ENCODE data around the gene PLEKHB1.

The PLEKHB1 gene, protein sequence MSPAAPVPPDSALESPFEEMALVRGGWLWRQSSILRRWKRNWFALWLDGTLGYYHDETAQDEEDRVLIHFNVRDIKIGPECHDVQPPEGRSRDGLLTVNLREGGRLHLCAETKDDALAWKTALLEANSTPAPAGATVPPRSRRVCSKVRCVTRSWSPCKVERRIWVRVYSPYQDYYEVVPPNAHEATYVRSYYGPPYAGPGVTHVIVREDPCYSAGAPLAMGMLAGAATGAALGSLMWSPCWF

GRCh38 chr11:73645972-73646631 lies at the start of gene PLEKHB1:
TSS of gene PLEKHB1 (plus strand) at chr11:73646581. CDS start at chr11:73646609, 28 bp downstream.
- DNase-seq, result no peak

GRCh38 chr11:73597336-73597955 lies 48.9 kb upstream of the PLEKHB1 start:
- no peak for DNase-seq

DNA sequence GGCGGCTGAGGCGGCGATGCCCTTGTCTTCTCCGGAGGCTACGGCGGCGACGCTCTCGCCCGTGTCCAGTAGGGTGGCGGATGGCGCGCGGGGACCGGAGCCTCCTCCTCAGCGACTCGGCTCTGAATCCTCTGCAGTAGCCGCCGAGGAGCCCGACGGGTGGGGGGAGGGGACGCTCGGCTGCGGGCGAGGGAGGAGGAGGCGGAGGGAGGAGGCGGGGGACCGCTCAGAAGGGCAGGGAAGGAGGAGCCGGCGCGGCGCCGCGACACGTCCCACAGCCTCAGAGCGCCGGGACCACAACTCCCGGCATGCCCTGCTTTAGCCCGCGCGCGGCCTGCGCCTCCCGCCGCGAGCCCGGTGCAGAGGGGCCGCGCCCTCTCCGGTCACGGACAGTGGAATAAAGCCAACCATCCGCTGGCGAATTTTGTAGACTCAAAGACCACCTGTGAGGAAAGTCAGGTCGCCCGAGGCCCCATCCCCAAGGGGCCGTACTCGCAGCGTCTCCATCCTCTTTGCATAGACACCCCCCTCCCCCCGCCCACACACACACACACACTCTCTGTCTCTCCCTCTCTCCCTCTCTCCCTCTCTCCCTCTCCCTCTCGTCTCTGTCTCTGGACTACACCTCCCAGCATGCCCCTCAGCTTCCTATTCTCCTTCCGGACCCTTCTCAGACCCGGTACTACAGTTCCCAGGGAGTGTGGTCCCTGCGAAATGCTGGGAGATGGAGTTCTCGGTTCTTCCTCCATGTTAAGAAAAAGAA lies 48.2 kb upstream of the PLEKHB1 start, which contains the start of gene FAM168A:
FAM168A (minus strand) TSS at position 157 of the 763 bp plus-strand sequence. CDS start 129,638 bp downstream, outside the sequence.
- peak; percentile 95 for DNase-seq

GRCh38 chr11:73598719-73599379 lies 47.5 kb upstream of the PLEKHB1 start:
- no peak for DNase-seq

DNA sequence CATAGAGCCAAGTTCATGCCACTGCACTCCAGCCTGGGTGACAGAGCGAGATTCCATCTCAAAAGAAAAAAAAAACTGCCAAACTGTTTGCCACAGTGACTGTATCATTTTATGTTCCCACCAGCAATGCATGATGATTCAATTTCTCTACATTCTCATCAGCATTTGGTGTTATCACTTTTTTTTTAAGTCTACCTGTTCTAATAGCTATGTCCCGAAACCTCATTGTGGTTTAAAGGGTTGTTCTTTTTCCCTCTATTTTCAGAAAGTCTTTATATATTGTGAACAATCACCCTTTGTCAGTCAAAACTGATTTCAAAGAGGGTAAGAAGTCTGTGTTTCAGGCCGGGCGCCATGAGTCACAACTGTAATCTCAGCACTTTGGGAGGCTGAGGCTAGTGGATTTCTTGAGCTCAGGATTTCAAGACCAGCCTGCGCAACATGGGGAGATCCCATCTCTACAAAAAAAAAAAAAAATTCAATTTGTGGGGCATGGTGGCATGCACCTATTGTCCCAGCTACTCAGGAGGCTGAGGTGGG lies 33.7 kb upstream of the PLEKHB1 start:
- DNase-seq, result no peak

DNA sequence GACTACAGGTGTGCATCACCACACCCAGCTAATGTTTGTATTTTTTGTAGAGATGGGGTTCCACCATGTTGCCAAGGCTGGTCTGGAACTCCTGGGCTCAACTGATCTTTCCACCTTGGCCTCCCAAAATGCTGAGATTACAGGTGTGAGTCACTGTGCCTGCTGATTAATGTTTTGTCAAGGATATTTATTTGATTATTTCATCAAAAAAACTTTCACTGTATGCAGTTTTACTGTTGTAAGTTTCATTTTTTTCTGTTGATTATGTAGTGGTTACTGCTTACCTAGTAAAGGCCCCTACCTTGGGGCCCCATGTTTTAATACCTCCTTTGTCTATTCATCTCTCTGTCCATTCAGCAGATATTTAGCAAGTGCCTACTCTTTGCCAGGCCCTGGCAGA lies 31.8 kb upstream of the PLEKHB1 start:
- no peak for DNase-seq

- DNase-seq, result no peak
Observed at GRCh38 chr11:73622926-73623593, 23.3 kb upstream of the PLEKHB1 start.

DNA sequence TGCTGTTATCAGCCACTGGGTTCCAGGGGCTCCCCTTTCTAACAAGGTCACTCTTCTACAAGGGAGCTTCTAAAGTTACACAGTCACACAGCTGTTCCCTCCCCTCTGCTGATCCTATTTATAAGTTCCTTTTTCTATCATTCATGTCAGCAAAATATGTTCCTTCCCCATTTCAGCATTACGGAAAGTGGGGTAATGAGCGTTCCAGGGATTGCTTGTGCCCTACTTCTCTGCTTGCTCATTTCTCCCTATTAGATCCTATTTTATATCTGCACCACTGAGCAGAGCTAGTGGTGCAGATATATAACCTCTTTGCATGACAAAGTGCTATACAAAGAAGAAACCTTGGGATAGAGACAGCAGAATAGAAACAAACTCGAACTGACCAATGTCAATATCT lies 22.7 kb upstream of the PLEKHB1 start:
- no peak for DNase-seq

DNA sequence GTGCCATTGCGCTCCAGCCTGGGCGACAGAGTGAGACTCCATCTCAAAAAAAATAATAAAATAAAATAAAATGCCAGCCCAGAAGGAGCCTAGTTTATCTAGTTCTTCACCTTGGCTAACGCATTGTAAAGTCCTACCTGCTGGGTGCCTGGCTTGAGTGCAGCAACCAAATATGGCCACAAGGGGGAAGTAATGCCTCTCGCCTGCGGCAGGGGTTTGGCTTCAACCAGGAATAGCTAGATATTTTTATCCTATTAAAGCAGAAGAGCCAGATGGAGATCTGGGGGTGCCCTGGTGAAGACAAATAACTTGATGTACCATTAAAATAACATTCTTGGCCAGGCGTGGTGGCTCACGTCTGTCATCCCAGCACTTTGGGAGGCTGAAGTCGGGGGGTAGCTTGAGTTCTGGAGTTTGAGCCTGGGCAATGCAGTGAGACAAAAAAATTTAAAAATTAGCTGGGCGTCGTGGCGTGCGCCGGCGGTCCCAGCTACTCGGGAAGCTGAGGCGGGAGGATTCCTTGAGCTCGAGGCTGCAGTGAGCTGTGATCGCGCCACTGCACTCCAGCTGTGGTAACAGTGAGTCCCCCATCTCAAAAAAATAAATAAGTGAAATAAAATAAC lies 20.6 kb upstream of the PLEKHB1 start:
- DNase-seq, result peak; percentile 71

- DNase-seq, result no peak
Observed at GRCh38 chr11:73629907-73630306, 16.5 kb upstream of the PLEKHB1 start.

- no peak for DNase-seq
Observed at GRCh38 chr11:73632996-73633395, 13.4 kb upstream of the PLEKHB1 start.

DNA sequence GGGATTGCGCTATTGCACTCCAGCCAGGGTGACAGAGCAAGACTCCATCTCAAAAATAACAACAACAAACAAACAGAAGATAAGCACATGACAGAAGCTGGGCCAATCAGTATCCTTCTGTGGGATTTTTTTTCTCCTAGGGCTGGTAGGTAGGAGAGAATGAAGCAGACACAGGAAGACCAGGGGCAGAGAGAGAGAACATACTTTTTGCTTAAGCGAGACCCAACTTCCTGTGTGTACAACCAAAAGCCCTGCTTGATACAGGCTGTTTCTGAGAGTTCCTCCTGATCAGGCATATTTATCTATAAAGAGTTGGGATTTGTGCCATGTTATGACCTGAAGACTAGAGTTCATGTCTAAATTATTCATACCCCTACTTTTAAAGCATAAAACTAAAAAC lies 12.4 kb upstream of the PLEKHB1 start:
- no peak for DNase-seq

- no peak for DNase-seq
Observed at GRCh38 chr11:73635721-73636120, 10.7 kb upstream of the PLEKHB1 start.

DNA sequence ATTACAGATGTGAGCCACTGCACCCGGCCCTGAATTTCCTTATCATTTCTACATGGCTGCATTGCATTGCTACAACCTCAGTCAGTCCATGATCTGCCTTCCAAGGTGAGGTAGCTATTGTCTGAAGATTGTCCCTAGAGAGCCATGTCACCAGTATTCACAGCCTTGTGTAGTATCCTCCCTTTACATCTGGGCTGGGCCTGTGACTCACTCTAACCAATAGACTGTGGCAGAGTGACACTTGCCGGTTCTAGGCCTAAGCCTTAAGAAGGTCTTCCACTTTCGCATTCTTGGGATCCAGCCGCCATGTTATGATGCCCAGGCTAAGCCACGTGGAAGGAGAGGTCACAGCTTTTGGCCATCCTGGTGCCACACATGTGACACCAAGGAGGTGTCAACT lies 10.1 kb upstream of the PLEKHB1 start:
- DNase-seq, result no peak

DNA sequence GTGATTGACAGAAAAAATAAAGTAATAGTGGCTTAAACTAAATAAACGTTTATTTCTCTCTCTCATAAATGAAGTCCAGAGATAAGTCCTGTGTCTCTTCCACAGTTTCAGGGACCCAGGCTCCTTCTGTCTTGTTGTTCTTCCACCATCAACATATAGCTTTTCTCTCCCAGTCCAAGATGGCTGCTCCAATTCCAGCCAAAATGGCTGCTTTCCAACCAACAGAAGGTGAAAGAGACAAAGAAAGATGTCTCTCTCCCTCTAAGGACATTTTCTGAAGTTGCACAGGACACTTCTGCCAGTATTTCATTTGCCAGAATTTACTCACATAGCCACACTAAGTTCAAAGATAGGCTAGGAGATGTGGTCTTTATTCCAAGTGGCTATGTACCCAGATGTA lies 9.4 kb upstream of the PLEKHB1 start:
- DNase-seq, result no peak

DNA sequence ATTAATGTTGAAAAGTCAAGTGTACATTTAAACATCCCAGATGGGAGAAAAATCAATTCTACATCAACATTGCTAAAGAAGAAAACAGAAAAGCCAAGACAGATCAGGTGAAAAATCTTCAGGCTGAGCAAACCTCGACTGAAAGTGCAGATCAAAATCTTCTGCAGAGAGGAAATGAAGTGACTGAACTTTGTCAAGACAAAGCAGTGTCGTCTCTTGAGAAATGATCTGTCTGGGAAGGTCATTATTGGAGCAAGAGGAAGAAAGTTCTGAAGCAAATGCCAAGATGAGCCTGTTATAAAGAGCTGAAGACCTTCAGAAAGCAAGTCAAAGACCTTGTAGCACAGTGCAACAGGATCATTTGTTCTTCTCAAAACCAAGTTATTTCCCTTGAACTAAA lies 5.8 kb upstream of the PLEKHB1 start:
- DNase-seq, result no peak

DNA sequence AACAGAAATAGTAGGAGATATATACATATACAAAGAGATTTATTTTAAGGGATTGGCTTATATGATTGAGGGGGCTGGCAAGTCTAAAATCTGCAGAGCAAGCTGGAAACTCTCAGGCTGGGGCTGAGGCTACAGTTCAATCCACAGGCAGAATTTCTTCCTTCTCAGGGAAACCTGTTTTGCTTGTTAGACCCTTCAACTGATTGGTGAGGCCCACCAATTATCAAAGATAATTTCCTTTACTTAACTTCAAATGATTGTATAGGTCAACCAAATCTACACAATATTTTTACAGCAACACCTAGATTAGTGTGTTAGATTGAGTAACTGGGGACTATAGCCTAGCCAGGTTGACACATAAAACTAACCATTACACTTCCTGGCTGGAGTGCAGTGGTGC lies 4.7 kb upstream of the PLEKHB1 start:
- DNase-seq, result no peak

DNA sequence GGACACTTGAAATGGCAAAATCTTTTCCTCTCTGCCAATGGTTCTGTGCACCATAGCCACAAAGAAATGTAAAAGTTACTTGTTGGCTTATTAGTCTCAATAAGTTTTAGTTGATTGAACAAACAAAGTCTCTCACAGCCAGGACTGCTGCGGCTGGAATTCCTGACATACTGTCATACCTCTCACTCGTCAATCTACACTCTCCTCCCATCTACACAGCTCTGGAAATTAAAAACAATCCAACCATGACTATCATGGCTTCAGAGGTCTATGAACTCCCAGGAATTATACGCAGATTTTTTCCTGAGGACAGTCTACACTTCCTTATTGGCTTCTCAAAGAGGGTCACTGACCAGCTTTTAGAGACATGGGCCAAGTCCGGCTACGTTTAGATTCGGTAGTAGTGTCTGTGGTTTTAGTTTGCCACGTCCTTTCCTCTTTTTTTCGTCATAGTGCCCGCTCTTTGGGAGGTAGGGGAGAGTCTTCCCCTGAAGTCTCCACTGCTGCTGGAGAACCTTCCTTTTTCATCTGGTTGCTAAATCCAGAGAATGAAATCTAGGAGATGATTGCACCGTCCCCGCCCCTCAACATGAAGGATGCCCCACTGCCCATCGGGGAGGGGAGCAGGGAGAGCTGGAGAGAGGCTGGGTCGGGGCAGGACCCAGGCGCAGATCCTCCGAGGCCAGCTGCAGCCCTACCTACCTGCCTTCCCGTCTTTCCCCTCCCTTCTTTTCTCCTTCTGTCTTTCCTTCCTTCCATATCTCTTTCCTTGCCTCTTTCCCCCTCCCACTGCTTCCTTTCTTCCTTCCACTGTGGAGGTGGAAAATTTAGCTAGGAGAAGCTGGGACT lies 1.0 kb upstream of the PLEKHB1 start:
- no peak for DNase-seq

GRCh38 chr11:73647459-73648100 lies 1.2 kb downstream of the PLEKHB1 start:
- DNase-seq, result peak; percentile 97

- no peak for DNase-seq
Observed at GRCh38 chr11:73648121-73648520, 1.7 kb downstream of the PLEKHB1 start.
